Measurements from ENCODE around the gene SMYD4. TPM values are rescaled to one million over a fixed set of nuclear protein-coding genes. Genes with fewer than 3 reads are reported as not detected.
A peak's percentile ranks its signal among the peaks of the same experiment; 100 is the strongest.
"Not testable (repeated sequence)": the region's sequence is repeated elsewhere in the genome, so short reads cannot be mapped to it uniquely, and the experiment has no call there.

The SMYD4 gene
- total and polyA plus RNA-seq, 8 donors, result 4.0 to 8.9 (median 5.7) TPM

GRCh38 chr17:1744551-1745512 lies 84.9 kb downstream of the SMYD4 start:
- intact Hi-C loops (cut with DNase I), result no loop called here
- WGBS, 2 donors, result 73 to 79% methylated on average over 28 to 29 of the region's 29 CpGs
- DNase-seq (peak in 1 of 6 donors; percentile 57), FAIRE-seq (no peak), ATAC-seq (no peak)
- H3K27me3 ChIP-seq, result no peaks in the 10 kb centered on the region
- no peaks in the 10 kb centered on the region for H3K9me3 ChIP-seq
- H3K36me3 ChIP-seq, result no peaks in the 10 kb centered on the region
- no peak overlapping the region for H3K27ac ChIP-seq
- TF ChIP-seq, protein P1, sequence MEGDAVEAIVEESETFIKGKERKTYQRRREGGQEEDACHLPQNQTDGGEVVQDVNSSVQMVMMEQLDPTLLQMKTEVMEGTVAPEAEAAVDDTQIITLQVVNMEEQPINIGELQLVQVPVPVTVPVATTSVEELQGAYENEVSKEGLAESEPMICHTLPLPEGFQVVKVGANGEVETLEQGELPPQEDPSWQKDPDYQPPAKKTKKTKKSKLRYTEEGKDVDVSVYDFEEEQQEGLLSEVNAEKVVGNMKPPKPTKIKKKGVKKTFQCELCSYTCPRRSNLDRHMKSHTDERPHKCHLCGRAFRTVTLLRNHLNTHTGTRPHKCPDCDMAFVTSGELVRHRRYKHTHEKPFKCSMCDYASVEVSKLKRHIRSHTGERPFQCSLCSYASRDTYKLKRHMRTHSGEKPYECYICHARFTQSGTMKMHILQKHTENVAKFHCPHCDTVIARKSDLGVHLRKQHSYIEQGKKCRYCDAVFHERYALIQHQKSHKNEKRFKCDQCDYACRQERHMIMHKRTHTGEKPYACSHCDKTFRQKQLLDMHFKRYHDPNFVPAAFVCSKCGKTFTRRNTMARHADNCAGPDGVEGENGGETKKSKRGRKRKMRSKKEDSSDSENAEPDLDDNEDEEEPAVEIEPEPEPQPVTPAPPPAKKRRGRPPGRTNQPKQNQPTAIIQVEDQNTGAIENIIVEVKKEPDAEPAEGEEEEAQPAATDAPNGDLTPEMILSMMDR (IDR thresholded peaks at IDR 0.05), result no peak
- H3K4me1 ChIP-seq, result no peaks in the 10 kb centered on the region
- no peak overlapping the region for H3K4me3 ChIP-seq

DNA sequence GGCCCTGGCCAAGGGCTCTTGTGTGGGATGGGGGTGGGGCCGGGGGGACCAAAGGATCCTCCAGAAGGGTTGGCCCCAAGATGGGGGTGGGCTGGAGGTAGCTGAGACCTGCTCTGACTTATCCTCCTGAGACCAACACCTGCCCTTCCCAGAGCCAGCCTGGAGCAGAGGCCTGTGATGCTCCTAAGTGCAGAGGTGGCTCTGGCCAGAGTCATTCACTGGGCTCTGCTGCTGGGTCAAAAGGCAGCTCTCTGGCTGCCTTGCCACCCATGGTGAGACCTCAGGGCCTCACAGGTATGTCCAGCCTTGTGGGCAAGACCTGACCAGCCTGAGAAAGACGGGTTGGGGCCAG lies 86.6 kb downstream of the SMYD4 start:
- FAIRE-seq (no peak), ATAC-seq (no peak), DNase-seq (no peak)
- intact Hi-C loops (cut with DNase I), result no loop called here
- Histone ChIP-seq H3K36me3 (no peaks in the 10 kb centered on the region), H3K9me3 (no peaks in the 10 kb centered on the region), H3K4me3 (no peak overlapping the region), H3K27me3 (no peaks in the 10 kb centered on the region), H3K4me1 (no peaks in the 10 kb centered on the region), H3K27ac (no peak overlapping the region)
- WGBS, 2 donors, result 88 to 92% methylated on average over 2 of the region's 2 CpGs
- TF ChIP-seq, protein P1 (IDR thresholded peaks at IDR 0.05), result no peak

GRCh38 chr17:1742371-1743087 lies 87.2 kb downstream of the SMYD4 start, which contains the start of gene SERPINF2:
Gene SERPINF2, plus strand, starts transcription at chr17:1742871. Its CDS starts 2,125 bp downstream, at chr17:1744996.
- FAIRE-seq (no peak), DNase-seq (no peak), ATAC-seq (no peak)
- Histone ChIP-seq H3K27ac (no peak within 1 kb of the TSS), H3K4me1 (no peaks in the 10 kb centered on the region), H3K27me3 (no peaks in the 10 kb centered on the region), H3K9me3 (no peaks in the 10 kb centered on the region), H3K4me3 (no peak within 1 kb of the TSS), H3K36me3 (peaks cover 0 to under 1% (median 0%) of the 10 kb centered on the region in 3 donors)
- TF ChIP-seq, protein P1 (IDR thresholded peaks at IDR 0.05), result no peak
- intact Hi-C loops (cut with DNase I), result no loop called here
- WGBS, 2 donors, result 44 to 45% methylated on average over 10 of the region's 10 CpGs

- DNase-seq; intact Hi-C loops (cut with DNase I); H3K4me3 ChIP-seq; H3K27ac ChIP-seq; FAIRE-seq; H3K27me3 ChIP-seq; ATAC-seq; H3K36me3 ChIP-seq; H3K4me1 ChIP-seq; H3K9me3 ChIP-seq: not testable (repeated sequence)
- WGBS, 2 donors, result 87 to 92% methylated on average over 7 of the region's 7 CpGs
Observed at GRCh38 chr17:1741899-1742298, 87.8 kb downstream of the SMYD4 start.

- no peaks in the 10 kb centered on the region for H3K27me3 ChIP-seq
- peaks cover 0 to 6% (median 0%) of the 10 kb centered on the region in 3 donors for H3K4me1 ChIP-seq
- 93 to 94% methylated on average over 21 of the region's 21 CpGs for WGBS, 2 donors
- no peaks in the 10 kb centered on the region for H3K9me3 ChIP-seq
- H3K36me3 ChIP-seq, result peaks cover 0 to 6% (median 0%) of the 10 kb centered on the region in 3 donors
- H3K27ac ChIP-seq, result no peak overlapping the region
- intact Hi-C loops (cut with DNase I), result no loop called here
- DNase-seq (peak in 2 of 6 donors; percentile 14 to 72), FAIRE-seq (no peak), ATAC-seq (peak in 2 of 4 donors; percentile 11 to 16)
- TF ChIP-seq, protein P1 (IDR thresholded peaks at IDR 0.05), result no peak
- H3K4me3 ChIP-seq, result no peak overlapping the region
Observed at GRCh38 chr17:1737531-1738291, 92.0 kb downstream of the SMYD4 start.
